Omental fat pad (tissue), 4 donors: Measurements from ENCODE around the gene CNTN2. TPM values are rescaled to one million over a fixed set of nuclear protein-coding genes. Genes with fewer than 3 reads are reported as not detected.

Source experiments
- ATAC-seq: fragments of 150-250 bp; one replicate; pipeline ENCODE4 v1.9.1; 2016; ENCODE audit warnings: mild to moderate bottlenecking, moderate library complexity; ENCODE audit not compliant: low FRiP score
- DNase-seq: peaks from one replicate; pipeline ENCODE4 v3.0.0-alpha.2; 2019; ENCODE audit warnings: low spot score
- total RNA-seq, 4 donors: library from RNA; depleted of rRNA; stranded (reverse); fragments of >200 nt; gene quantifications; one replicate each; pipeline ENCODE4 v1.1.0, GENCODE V29; 2016
- TF ChIP-seq, protein P1 (sequence below), 3 donors: fragments of 450-650 bp; IDR thresholded peaks; one replicate each; pipeline ENCODE4 v1.5.1; 2016 to 2017; ENCODE audit warnings: antibody characterized with exemption in 3 of 3, mild to moderate bottlenecking in 3 of 3, moderate library complexity in 2 of 3

The CNTN2 gene
- total RNA-seq, 4 donors from 2014 or later = 0.47 TPM; not detected in 3

DNA sequence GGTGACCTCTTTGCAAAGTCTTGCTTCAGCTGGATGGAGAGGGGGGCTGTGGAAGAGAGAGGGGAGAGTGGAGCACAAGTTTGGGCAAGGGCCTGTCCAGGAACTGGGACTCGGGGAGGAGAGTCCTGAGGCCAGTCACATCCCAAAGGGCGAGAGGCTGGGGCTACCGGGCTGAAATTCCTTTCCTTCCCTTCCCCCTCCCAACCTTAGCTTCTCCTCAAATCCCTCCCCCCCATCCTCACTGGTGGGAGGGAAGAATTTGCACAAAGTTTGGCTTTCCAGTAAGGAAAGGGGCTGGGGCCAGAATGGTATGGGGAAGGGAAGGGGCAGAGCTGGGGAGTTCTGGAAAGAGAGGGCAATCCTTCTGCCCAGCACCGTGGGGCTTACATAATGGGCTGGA is 854 bp downstream of the CNTN2 start:
- DNase-seq (no peak), ATAC-seq (no peak)
- TF ChIP-seq, protein P1, sequence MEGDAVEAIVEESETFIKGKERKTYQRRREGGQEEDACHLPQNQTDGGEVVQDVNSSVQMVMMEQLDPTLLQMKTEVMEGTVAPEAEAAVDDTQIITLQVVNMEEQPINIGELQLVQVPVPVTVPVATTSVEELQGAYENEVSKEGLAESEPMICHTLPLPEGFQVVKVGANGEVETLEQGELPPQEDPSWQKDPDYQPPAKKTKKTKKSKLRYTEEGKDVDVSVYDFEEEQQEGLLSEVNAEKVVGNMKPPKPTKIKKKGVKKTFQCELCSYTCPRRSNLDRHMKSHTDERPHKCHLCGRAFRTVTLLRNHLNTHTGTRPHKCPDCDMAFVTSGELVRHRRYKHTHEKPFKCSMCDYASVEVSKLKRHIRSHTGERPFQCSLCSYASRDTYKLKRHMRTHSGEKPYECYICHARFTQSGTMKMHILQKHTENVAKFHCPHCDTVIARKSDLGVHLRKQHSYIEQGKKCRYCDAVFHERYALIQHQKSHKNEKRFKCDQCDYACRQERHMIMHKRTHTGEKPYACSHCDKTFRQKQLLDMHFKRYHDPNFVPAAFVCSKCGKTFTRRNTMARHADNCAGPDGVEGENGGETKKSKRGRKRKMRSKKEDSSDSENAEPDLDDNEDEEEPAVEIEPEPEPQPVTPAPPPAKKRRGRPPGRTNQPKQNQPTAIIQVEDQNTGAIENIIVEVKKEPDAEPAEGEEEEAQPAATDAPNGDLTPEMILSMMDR (IDR thresholded peaks at IDR 0.05) = no peak

DNA sequence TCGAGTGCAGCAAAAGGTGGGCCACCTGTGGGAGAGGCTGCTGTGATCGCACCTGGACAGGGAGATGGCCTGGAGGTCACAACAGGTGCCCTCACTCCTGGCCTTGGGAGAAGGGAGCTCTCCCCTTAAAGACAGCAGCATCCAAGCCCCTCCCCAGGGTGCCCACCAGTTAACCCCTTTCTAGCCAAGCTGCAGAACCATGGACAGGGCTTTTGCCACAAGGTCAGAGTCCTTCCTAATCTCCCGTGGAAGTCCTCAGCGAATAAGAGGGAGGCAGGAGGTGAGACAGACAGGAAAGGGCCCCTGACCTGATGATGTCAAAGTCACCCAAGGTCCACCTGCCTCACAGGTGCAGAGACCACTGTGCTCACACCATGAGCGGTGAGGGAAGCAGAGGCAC is 1.7 kb downstream of the CNTN2 start:
- no peak for DNase-seq
- no peak for ATAC-seq
- TF ChIP-seq, protein P1 (IDR thresholded peaks at IDR 0.05) = no peak

DNA sequence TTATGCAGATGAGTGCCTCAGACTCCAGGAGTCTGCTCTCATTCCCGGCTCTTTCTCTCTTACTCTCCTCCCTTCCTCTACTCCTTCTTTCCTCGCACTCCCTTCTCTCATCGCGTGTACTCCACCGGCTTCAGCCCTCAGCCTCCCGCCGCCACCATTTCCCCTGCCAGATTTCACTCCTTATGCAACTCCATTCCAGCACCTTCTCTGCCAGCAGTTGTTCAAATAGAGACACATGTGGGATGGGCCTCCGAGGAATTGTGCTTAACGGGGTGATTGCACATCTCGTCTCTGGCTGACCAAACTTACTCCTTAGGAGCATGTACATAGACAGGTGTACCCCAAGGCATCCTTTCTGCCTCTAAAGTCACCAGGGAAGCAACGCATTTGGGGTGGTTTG is 2.1 kb downstream of the CNTN2 start:
- ATAC-seq = no peak
- TF ChIP-seq, protein P1 (IDR thresholded peaks at IDR 0.05) = no peak
- no peak for DNase-seq

DNA sequence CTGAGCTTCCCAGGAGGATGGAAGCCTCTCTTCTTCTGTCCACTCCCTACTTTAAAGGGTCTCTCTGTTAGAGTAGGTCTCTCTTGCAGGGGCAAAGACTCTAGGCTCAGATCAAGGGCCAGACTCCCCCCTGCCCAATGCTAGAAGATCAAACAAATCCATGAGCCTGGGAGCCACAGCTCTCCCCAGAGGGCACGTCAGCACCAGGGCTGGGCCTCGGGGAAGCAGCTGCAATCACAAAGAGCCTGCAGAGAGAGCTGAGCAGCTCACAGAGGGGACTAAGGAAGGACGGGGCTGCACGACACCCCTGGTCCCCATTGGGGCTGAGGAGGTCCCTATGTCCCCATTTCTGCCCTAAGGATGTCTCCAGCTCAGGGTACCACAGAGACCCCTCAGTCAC is 3.9 kb downstream of the CNTN2 start:
- DNase-seq (no peak), ATAC-seq (no peak)
- TF ChIP-seq, protein P1 (IDR thresholded peaks at IDR 0.05) = no peak

DNA sequence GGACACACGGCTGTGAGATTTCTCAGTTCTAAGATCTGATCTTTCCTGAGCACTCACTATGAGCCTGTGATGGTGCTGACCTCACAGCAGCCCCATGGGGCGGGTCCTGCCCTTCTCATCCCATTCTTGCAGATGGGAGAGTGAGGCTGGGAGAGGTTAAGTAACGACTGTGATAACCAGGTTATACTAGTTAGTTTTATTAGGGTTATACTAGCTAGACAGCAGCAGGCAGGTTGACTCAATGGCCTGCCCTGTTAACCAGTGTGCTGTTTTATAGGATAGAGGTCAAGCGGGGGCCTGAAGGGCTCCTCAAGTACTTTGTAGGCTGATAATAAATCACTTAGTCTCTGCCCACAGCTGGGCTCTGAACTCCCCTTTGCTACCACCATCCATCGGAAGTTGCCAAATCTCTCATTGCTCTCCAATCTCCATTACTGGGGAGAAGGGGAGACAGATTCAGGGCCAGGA is 4.8 kb downstream of the CNTN2 start:
- ATAC-seq (no peak), DNase-seq (no peak)
- TF ChIP-seq, protein P1 (IDR thresholded peaks at IDR 0.05) = no peak

DNA sequence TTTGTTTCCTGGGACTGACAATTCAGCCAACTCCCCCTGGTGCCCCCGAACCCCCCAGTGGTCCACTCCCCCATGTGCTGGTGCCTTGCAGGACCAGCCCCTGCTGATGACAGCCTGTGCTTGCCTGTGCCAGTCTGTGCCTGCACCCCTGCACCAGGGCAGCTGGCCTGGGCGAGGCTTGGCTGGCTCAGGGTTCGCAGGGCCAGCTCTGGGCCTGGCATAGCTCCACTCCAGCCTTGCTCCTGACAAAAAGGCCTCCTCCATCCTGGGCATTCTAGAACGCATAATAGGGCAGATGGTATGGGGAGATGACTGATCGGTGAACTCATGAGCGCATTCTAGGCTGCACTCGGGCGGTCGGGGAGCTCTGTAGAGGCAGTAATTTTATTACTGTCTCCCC is 5.4 kb downstream of the CNTN2 start:
- TF ChIP-seq, protein P1 (IDR thresholded peaks at IDR 0.05) = no peak
- DNase-seq = no peak
- no peak for ATAC-seq

DNA sequence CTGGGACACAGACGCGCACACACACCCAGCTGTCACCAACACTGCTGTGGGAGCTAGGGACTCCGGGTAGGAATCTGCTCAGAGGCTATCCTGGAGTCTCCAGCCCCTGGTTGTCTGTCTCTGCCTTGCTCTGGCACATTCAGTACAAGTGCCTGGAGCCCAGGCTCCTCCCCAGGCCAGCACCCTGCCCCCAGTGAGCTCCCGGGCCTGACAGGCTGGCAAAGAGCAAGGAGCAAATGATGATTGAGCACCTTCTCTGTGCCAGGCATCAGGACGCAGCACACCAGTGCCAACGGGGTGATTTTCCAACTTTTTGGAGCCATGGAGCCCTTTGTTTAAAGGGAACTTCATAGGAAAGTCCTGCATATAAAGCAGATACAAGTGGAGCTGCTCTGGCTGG is 6.5 kb downstream of the CNTN2 start:
- ATAC-seq = no peak
- TF ChIP-seq, protein P1 (IDR thresholded peaks at IDR 0.05) = no peak
- DNase-seq = no peak
